GM12891 (cell line): ENCODE data around the gene DDAH2.

Experiments
- POLR2A ChIP-seq: IDR thresholded peaks from 2 replicates; pipeline ENCODE4 v1.6.1; 2011; ENCODE audit warnings: low read depth, low read length, control low read depth
- POLR2AphosphoS5 ChIP-seq: IDR thresholded peaks from 2 replicates; pipeline ENCODE4 v1.6.1; 2011; ENCODE audit warnings: low read depth, low read length, control low read depth

GRCh38 chr6:31718265-31718664 lies 10.8 kb downstream of the DDAH2 start:
- TF ChIP-seq POLR2A = no peak
- no peak for TF ChIP-seq POLR2AphosphoS5
